CD4-positive, alpha-beta T cell treated with Interleukin-6 at 100 ng/mL for 8 hours (primary cell): ENCODE measurements around the gene VARS2.
"Not testable (repeated sequence)": the region's sequence is repeated elsewhere in the genome, so short reads cannot be mapped to it uniquely, and the experiment has no call there.

Experiments used
- DNase-seq: peaks from one replicate; pipeline ENCODE4 v3.0.0-alpha.2; 2020; ENCODE audit warnings: mixed read lengths, low spot score

VARS2 gene

GRCh38 chr6:30962716-30963115, 48.7 kb downstream of the VARS2 start:
- no peak for DNase-seq

GRCh38 chr6:30963641-30964040, 49.6 kb downstream of the VARS2 start:
- DNase-seq = no peak

GRCh38 chr6:30964075-30964474, 50.0 kb downstream of the VARS2 start:
- DNase-seq = no peak

- DNase-seq = no peak
Observed at GRCh38 chr6:30965140-30965601, 51.1 kb downstream of the VARS2 start.

- DNase-seq = no peak
Observed at GRCh38 chr6:30966154-30966553, 52.1 kb downstream of the VARS2 start.

- DNase-seq = not testable (repeated sequence)
Observed at GRCh38 chr6:30969171-30969570, 55.1 kb downstream of the VARS2 start.

GRCh38 chr6:30970946-30971345, 56.9 kb downstream of the VARS2 start:
- DNase-seq = no peak

GRCh38 chr6:30972816-30973215, 58.8 kb downstream of the VARS2 start:
- no peak for DNase-seq

- no peak for DNase-seq
Observed at GRCh38 chr6:30974490-30975252, 60.6 kb downstream of the VARS2 start.
